ENCODE data around the gene COX6A2. TPM values are rescaled to one million over a fixed set of nuclear protein-coding genes. Genes with fewer than 3 reads are reported as not detected.

Gene COX6A2
- polyA plus RNA-seq, 1 experiment: not detected

DNA sequence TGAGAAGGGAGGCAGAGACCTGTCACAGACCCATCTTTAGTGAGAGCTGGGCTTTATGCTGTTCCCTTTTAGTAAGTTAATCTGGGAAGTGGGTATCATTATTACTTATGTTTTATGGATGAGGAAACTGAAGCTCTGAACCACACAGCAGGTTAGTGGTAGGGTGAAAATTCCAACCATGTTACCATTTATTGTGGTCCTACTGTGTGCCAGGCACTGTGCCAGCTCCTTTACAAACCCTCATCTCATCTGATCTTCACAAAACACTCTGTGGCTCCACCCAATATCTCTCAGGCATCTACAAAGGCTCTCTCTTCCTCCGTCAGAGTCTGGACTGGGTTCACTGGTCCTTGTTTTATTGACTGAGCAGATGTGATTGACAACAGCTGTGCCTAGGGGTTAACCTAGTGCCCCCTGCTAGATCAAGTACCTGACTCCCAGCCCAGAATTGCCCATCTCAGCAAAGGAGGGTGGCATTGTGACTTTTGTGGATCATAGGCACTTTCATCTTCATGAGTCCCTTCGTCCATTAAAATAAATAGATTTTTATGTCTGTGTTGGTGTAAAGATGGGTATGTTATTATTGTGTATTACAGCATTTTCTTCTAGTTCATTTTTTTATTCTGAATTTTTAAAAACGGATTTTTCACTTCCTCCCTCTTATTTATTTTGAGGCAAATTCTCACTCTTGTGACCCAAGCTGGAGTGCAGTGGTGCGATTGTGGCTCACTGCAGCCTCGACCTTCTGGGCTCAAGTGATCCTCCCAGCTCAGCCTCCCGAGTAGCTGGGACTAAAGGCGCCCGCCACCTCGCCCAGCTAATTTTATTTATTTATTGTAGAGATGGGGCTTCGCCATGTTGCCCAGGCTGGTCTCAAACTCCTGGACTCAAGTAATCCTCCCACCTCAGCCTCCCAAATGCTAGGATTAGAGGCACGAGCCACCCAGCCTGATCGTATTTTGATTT, 46.9 kb upstream of the COX6A2 start:
- ChIA-PET CTCF (interaction anchor here (0.8 to 2.1 kb wide), 5 partner anchors 12 to 61 kb away, joined by 3 to 6 read pairs (median 4); no protein-coding TSS in a partner anchor), POLR2A (interaction anchor here (0.8 to 1.0 kb wide), 2 partner anchors 15 to 22 kb away, joined by 3 read pairs; partner anchors contain the start of gene ARMC5)
- peaks cover 35% of the 10 kb centered on the region for H3K36me3 ChIP-seq (ENCODE audit: control insufficient read depth, insufficient read depth, low read length)
- H3K4me3 ChIP-seq (ENCODE audit: low read depth, low read length): no peak overlapping the region
- DNase-seq (ENCODE audit: low read depth): no peak
- TF ChIP-seq, protein P1, sequence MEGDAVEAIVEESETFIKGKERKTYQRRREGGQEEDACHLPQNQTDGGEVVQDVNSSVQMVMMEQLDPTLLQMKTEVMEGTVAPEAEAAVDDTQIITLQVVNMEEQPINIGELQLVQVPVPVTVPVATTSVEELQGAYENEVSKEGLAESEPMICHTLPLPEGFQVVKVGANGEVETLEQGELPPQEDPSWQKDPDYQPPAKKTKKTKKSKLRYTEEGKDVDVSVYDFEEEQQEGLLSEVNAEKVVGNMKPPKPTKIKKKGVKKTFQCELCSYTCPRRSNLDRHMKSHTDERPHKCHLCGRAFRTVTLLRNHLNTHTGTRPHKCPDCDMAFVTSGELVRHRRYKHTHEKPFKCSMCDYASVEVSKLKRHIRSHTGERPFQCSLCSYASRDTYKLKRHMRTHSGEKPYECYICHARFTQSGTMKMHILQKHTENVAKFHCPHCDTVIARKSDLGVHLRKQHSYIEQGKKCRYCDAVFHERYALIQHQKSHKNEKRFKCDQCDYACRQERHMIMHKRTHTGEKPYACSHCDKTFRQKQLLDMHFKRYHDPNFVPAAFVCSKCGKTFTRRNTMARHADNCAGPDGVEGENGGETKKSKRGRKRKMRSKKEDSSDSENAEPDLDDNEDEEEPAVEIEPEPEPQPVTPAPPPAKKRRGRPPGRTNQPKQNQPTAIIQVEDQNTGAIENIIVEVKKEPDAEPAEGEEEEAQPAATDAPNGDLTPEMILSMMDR (IDR thresholded peaks at IDR 0.05; ENCODE audit: insufficient read depth, low read depth, low read length): no peak
- no peaks in the 10 kb centered on the region for H3K27me3 ChIP-seq (ENCODE audit: control insufficient read depth, insufficient read depth, low read length)

DNA sequence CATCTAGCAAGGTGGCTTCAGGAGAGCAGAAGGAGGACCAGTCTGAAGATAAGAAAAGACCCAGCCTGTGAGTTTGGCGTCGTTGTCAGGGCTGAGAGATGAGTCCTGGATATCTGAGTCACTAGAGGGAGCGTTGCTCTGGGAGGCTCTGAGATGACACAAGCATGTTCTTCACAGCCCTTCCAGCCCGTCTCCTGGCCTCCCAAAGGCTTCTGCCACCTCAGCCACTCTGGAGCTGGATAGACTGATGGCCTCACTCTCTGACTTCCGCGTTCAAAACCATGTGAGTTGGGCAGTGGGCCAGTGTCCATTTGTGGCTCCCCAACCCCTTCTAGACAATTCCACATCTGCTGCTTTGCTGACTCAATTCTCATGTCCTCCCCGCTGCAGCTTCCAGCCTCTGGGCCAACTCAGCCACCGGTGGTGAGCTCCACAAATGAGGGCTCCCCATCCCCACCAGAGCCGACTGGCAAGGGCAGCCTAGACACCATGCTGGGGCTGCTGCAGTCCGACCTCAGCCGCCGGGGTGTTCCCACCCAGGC, 46.1 kb upstream of the COX6A2 start:
- Histone ChIP-seq H3K4me3 (ENCODE audit: low read depth, low read length) (no peak overlapping the region), H3K27me3 (ENCODE audit: control insufficient read depth, insufficient read depth, low read length) (no peaks in the 10 kb centered on the region), H3K36me3 (ENCODE audit: control insufficient read depth, insufficient read depth, low read length) (peaks cover 35% of the 10 kb centered on the region)
- DNase-seq (ENCODE audit: low read depth): peak; percentile 63
- POLR2A ChIA-PET: interaction anchor here (0.8 to 1.0 kb wide), 2 partner anchors 15 to 22 kb away, joined by 3 read pairs; partner anchors contain the start of gene ARMC5
- TF ChIP-seq, protein P1 (IDR thresholded peaks at IDR 0.05; ENCODE audit: insufficient read depth, low read depth, low read length): peak; percentile 21; the same call in 1 of the 2 replicates
- CTCF ChIA-PET: interaction anchor here (0.6 to 2.1 kb wide), 6 partner anchors 13 to 521 kb away, joined by 3 to 6 read pairs (median 4); no protein-coding TSS in a partner anchor

DNA sequence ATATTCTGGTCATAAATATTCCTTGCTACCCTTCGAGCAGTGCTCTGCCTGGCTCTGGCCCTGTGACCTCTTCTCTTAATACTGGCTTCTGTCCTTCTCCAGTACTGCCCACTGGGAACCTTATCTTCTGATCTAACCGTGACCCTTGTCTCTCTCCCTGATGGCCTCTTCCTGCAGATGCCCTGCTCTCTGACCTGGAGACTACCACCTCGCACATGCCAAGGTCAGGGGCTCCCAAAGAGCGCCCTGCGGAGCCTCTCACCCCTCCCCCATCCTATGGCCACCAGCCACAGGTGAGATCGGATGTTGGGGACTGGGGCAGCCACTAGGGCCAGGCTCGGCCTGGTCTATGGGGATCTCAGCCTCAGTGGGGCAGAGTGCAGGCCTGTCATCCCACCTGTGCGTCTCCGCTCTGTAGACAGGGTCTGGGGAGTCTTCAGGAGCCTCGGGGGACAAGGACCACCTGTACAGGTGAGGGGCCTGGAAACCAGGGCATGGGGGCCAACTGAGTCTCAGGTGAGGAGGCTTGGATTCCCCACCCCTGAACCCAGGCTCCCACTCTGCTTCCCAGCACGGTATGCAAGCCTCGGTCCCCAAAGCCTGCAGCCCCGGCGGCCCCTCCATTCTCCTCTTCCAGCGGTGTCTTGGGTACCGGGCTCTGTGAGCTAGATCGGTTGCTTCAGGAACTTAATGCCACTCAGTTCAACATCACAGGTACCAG, 45.3 kb upstream of the COX6A2 start:
- Histone ChIP-seq H3K4me3 (ENCODE audit: low read depth, low read length) (no peak overlapping the region), H3K36me3 (ENCODE audit: control insufficient read depth, insufficient read depth, low read length) (peaks cover 30% of the 10 kb centered on the region), H3K27me3 (ENCODE audit: control insufficient read depth, insufficient read depth, low read length) (no peaks in the 10 kb centered on the region)
- DNase-seq (ENCODE audit: low read depth): no peak
- ChIA-PET POLR2A (interaction anchor here (0.6 to 1.0 kb wide), 2 partner anchors 21 to 532 kb away, joined by 3 read pairs; no protein-coding TSS in a partner anchor), CTCF (interaction anchor here (0.6 to 2.1 kb wide), 8 partner anchors 12 to 293 kb away, joined by 3 to 10 read pairs (median 3); partner anchors contain the start of genes ARMC5, FUS and ZNF843)
- TF ChIP-seq, protein P1 (IDR thresholded peaks at IDR 0.05; ENCODE audit: insufficient read depth, low read depth, low read length): no peak

GRCh38 chr16:31472709-31473203, 44.6 kb upstream of the COX6A2 start:
- no peaks in the 10 kb centered on the region for H3K27me3 ChIP-seq (ENCODE audit: control insufficient read depth, insufficient read depth, low read length)
- POLR2A ChIA-PET: interaction anchor here (0.6 kb wide), 2 partner anchors 523 to 531 kb away, joined by 3 read pairs; no protein-coding TSS in a partner anchor
- TF ChIP-seq, protein P1 (IDR thresholded peaks at IDR 0.05; ENCODE audit: insufficient read depth, low read depth, low read length): peak; percentile 82
- H3K36me3 ChIP-seq (ENCODE audit: control insufficient read depth, insufficient read depth, low read length): peaks cover 24% of the 10 kb centered on the region
- H3K4me3 ChIP-seq (ENCODE audit: low read depth, low read length): peak overlapping the region; percentile 90
- CTCF ChIA-PET: interaction anchor here (0.6 to 1.0 kb wide), 7 partner anchors 12 to 293 kb away, joined by 3 to 10 read pairs (median 3); partner anchors contain the start of genes ARMC5, FUS and ZNF843
- DNase-seq (ENCODE audit: low read depth): peak; percentile 58

Measured in BJ (cell line).